ENCODE data around the gene NRIP1. TPM values are rescaled to one million over a fixed set of nuclear protein-coding genes. Genes with fewer than 3 reads are reported as not detected.

Gene NRIP1
- polyA plus RNA-seq, 1 donor from 2014 or later, result 48.4 TPM

- Histone ChIP-seq H3F3A (ENCODE audit: insufficient read depth, low read length, poor library complexity, severe bottlenecking) (no peaks in the 10 kb centered on the region), H3K9me2 (ENCODE audit: insufficient read depth, low read length) (no peaks in the 10 kb centered on the region), H3K9me3 (ENCODE audit: low read length) (no peaks in the 10 kb centered on the region), H3K79me2 (replicated peaks; ENCODE audit: insufficient read depth, low read length) (peaks cover 52% of the 10 kb centered on the region), H3K27me3 (ENCODE audit: insufficient read depth, low read depth, low read length) (no peaks in the 10 kb centered on the region), H2AFZ (ENCODE audit: low read depth, low read length) (no peak overlapping the region), H3K9ac (ENCODE audit: low read length) (no peak overlapping the region), H3K4me2 (ENCODE audit: low read length) (no peak overlapping the region), H4K20me1 (ENCODE audit: insufficient read depth) (no peaks in the 10 kb centered on the region), H3K36me3 (ENCODE audit: insufficient read depth, low read length) (no peaks in the 10 kb centered on the region), H3K27ac (ENCODE audit: low read length) (no peak overlapping the region), H3K4me3 (ENCODE audit: low read length) (no peak overlapping the region)
- TF ChIP-seq TAF1 (IDR thresholded peaks at IDR 0.05; ENCODE audit: low read depth), result no peak
- TF ChIP-seq REST (IDR thresholded peaks at IDR 0.05; ENCODE audit: borderline replicate concordance), result no peak
- no peak for TF ChIP-seq RAD21 (conservative IDR thresholded peaks at IDR 0.05)
- no peak for TF ChIP-seq MXI1 (conservative IDR thresholded peaks at IDR 0.05; ENCODE audit: poor library complexity, severe bottlenecking)
- no peak for TF ChIP-seq CTCF (IDR thresholded peaks at IDR 0.05; ENCODE audit: poor library complexity, severe bottlenecking)
- no peak for TF ChIP-seq POLR2AphosphoS5 (IDR thresholded peaks at IDR 0.05)
- TF ChIP-seq EZH2 (IDR thresholded peaks at IDR 0.05; ENCODE audit: borderline replicate concordance, insufficient read depth, low read length, poor library complexity, severe bottlenecking), result no peak
- no peak for TF ChIP-seq EP300 (conservative IDR thresholded peaks at IDR 0.05; ENCODE audit: poor library complexity, severe bottlenecking)
- no peak for TF ChIP-seq SMC3 (conservative IDR thresholded peaks at IDR 0.05; ENCODE audit: poor library complexity)
Measured at GRCh38 chr21:14972678-14973077, 92.1 kb downstream of the NRIP1 start.

GRCh38 chr21:14968821-14969220, 96.0 kb downstream of the NRIP1 start:
- no peak overlapping the region for H3K4me3 ChIP-seq (ENCODE audit: low read length)
- no peak overlapping the region for H3K4me2 ChIP-seq (ENCODE audit: low read length)
- no peaks in the 10 kb centered on the region for H4K20me1 ChIP-seq (ENCODE audit: insufficient read depth)
- H3K79me2 ChIP-seq (replicated peaks; ENCODE audit: insufficient read depth, low read length), result peaks cover 41% of the 10 kb centered on the region
- H2AFZ ChIP-seq (ENCODE audit: low read depth, low read length), result no peak overlapping the region
- H3K9me2 ChIP-seq (ENCODE audit: insufficient read depth, low read length), result no peaks in the 10 kb centered on the region
- TF ChIP-seq POLR2AphosphoS5 (IDR thresholded peaks at IDR 0.05), result no peak
- TF ChIP-seq MXI1 (conservative IDR thresholded peaks at IDR 0.05; ENCODE audit: poor library complexity, severe bottlenecking), result no peak
- no peak for TF ChIP-seq RAD21 (conservative IDR thresholded peaks at IDR 0.05)
- H3F3A ChIP-seq (ENCODE audit: insufficient read depth, low read length, poor library complexity, severe bottlenecking), result no peaks in the 10 kb centered on the region
- peaks cover 14% of the 10 kb centered on the region for H3K36me3 ChIP-seq (ENCODE audit: insufficient read depth, low read length)
- H3K27me3 ChIP-seq (ENCODE audit: insufficient read depth, low read depth, low read length), result no peaks in the 10 kb centered on the region
- no peak overlapping the region for H3K9ac ChIP-seq (ENCODE audit: low read length)
- H3K27ac ChIP-seq (ENCODE audit: low read length), result no peak overlapping the region
- no peaks in the 10 kb centered on the region for H3K9me3 ChIP-seq (ENCODE audit: low read length)

GRCh38 chr21:14968029-14968428, 96.8 kb downstream of the NRIP1 start:
- Histone ChIP-seq H3K27me3 (ENCODE audit: insufficient read depth, low read depth, low read length) (no peaks in the 10 kb centered on the region), H3K4me3 (ENCODE audit: low read length) (no peak overlapping the region), H3K36me3 (ENCODE audit: insufficient read depth, low read length) (peaks cover 18% of the 10 kb centered on the region), H3K9ac (ENCODE audit: low read length) (no peak overlapping the region), H3K79me2 (replicated peaks; ENCODE audit: insufficient read depth, low read length) (peaks cover 41% of the 10 kb centered on the region), H3K9me3 (ENCODE audit: low read length) (no peaks in the 10 kb centered on the region), H4K20me1 (ENCODE audit: insufficient read depth) (no peaks in the 10 kb centered on the region), H3F3A (ENCODE audit: insufficient read depth, low read length, poor library complexity, severe bottlenecking) (no peaks in the 10 kb centered on the region), H3K27ac (ENCODE audit: low read length) (no peak overlapping the region), H3K9me2 (ENCODE audit: insufficient read depth, low read length) (no peaks in the 10 kb centered on the region), H2AFZ (ENCODE audit: low read depth, low read length) (no peak overlapping the region), H3K4me2 (ENCODE audit: low read length) (no peak overlapping the region)
- TF ChIP-seq EP300 (conservative IDR thresholded peaks at IDR 0.05; ENCODE audit: poor library complexity, severe bottlenecking), result no peak
- TF ChIP-seq TAF1 (IDR thresholded peaks at IDR 0.05; ENCODE audit: low read depth), result no peak
- no peak for TF ChIP-seq POLR2AphosphoS5 (IDR thresholded peaks at IDR 0.05)
- TF ChIP-seq CTCF (IDR thresholded peaks at IDR 0.05; ENCODE audit: poor library complexity, severe bottlenecking), result no peak
- TF ChIP-seq SMC3 (conservative IDR thresholded peaks at IDR 0.05; ENCODE audit: poor library complexity), result no peak
- TF ChIP-seq REST (IDR thresholded peaks at IDR 0.05; ENCODE audit: borderline replicate concordance), result no peak
- no peak for TF ChIP-seq EZH2 (IDR thresholded peaks at IDR 0.05; ENCODE audit: borderline replicate concordance, insufficient read depth, low read length, poor library complexity, severe bottlenecking)

Measured in neural cell (in vitro differentiated cells).